HG02763 (cell line): ENCODE data around the gene KIF26A.
"Not testable (repeated sequence)": the region's sequence is repeated elsewhere in the genome, so short reads cannot be mapped to it uniquely, and the experiment has no call there.

ENCODE experiments used
- ATAC-seq: cut with Tn5 transposase; IDR thresholded peaks from one replicate; pipeline ENCODE4 v1.9.1; 2021; ENCODE audit warnings: mild to moderate bottlenecking, moderate library complexity; ENCODE audit not compliant: unreplicated experiment

KIF26A gene

DNA sequence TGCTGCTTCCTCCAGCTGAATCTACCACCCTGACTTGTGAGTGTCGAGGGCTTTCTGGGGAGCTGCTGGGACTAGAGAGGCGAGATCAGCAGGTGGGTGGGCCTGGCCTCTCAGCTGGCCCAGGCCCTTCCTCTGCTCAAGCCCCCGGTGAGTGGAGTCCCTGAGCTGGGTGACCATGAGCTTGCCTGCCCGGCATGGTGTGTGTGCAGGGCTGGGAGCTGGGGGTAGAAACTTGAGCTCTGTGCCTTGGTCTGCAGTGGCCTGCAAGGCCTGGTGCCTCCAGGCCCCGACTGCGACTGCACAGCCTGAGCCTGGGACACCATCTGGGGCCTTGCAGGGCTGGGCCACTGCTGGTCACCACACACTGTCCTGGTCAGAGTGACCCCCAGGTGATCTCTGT is 67.4 kb downstream of the KIF26A start:
- ATAC-seq = no peak

- no peak for ATAC-seq
Measured at GRCh38 chr14:104206281-104206904, 68.0 kb downstream of the KIF26A start.

DNA sequence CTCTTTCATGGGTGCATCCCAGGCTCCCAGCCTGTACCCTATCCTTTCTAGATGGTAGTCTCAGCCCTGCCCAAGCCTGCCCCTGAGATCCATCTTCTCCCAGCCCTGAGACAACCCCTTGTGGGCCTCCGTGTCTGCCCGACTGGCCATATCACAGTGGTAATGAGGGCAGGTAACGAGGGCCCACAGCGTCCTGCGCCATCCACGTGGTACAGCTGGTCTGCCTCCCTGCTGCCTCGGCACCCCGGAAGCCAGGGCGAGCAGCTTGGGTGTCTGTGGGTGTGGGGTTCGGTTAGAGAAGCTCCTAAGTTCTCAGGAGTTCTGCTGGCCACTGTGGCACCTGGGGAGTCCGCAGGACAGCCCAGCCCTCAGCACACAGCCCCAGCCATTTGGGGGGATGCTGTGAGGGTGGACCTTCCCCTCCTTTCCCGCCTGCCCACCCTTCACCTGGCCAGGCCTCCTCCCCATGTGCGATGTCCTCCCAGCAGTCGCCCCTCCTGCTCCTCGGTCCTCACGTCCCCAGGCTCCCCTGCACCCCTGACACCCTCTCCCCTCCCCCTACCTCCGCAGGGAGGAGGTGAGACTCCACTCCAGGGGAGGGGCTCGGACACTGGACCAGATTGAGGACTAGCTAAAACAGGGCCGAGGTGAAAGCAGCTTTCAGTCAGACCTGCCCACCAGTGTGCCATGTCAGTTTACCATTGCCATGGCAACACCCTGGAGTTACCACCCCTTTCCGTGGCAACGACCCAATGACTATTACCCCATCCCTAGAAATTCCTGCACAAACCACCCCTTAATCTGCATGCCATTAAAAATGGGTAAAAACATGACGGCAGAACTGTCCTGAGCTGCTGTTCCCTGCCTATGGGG is 69.0 kb downstream of the KIF26A start:
- ATAC-seq = no peak

- not testable (repeated sequence) for ATAC-seq
Measured at GRCh38 chr14:104208015-104208295, 69.6 kb downstream of the KIF26A start.

- ATAC-seq = not testable (repeated sequence)
Measured at GRCh38 chr14:104208331-104208730, 69.9 kb downstream of the KIF26A start.

DNA sequence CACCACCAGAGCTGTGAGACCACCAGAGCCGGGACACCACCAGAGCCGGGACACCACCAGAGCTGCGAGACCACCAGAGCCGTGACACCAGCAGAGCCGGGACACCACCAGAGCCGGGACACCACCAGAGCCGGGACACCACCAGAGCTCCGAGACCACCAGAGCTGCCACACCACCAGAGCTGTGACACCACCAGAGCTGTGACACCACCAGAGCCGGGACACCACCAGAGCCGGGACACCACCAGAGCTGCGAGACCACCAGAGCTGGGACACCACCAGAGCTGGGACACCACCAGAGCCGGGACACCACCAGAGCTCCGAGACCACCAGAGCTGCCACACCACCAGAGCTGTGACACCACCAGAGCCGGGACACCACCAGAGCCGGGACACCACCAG is 70.7 kb downstream of the KIF26A start:
- ATAC-seq = not testable (repeated sequence)

DNA sequence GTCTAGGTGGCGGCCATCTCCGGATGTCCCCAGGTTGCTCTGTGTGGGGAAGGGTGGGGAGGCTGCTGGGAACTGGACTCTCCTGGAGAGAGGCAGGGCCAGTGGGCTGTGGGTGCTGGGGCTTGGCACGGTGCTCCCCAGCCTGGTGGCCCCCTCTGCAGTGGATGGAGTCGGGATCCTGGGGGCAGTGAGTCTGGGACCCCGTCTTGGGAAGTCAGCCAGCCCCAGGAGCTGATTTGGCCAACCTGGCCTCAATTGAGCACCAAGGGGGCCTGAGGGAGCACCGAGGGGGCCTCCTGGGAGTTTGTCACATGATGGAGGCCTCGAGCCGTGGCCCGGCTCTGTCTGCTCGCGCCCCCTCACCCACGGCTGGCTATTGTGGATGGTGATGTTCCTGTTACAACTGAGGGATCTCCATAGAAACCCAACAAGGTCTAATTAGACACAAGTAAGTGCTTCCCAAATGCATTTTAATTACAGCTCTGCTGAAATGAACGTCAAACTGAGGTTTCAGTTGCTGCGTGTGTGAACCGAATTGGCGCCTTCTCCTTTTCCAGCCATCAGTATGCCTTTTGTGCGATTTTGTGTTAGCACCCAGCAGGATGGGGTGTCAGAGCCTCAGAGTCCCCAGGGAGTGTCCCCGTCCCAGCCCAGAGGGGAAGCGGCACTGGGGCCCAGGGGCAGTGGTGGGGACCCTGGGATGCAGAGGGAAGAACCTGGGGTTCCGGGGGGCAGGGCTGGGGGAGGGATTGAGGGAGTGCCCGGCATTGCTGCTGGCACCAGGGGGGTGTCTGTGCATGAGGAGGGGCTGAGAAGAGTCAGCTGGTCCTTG is 71.8 kb downstream of the KIF26A start:
- no peak for ATAC-seq

DNA sequence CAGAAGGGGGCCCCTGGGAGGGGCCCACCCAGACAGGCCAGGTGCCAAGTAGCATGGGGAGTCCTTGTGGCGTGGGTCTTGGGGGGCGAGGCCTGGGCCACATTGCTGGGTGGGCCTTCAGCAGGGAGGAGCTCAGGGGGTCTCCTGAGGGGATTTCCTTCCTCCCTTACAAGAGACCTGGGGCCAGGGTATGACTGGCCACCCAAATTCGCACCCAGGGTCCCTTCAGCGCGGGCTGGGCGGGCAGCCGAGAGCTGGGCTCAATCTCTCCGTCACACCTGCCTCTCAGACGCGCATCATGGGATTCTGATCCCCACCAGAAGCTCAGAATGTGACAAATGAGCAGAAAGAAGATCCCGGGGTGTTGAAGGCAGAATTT is 72.4 kb downstream of the KIF26A start:
- no peak for ATAC-seq

- ATAC-seq = no peak
Measured at GRCh38 chr14:104211215-104211614, 72.8 kb downstream of the KIF26A start.

GRCh38 chr14:104211741-104212140 is 73.4 kb downstream of the KIF26A start:
- ATAC-seq = no peak

DNA sequence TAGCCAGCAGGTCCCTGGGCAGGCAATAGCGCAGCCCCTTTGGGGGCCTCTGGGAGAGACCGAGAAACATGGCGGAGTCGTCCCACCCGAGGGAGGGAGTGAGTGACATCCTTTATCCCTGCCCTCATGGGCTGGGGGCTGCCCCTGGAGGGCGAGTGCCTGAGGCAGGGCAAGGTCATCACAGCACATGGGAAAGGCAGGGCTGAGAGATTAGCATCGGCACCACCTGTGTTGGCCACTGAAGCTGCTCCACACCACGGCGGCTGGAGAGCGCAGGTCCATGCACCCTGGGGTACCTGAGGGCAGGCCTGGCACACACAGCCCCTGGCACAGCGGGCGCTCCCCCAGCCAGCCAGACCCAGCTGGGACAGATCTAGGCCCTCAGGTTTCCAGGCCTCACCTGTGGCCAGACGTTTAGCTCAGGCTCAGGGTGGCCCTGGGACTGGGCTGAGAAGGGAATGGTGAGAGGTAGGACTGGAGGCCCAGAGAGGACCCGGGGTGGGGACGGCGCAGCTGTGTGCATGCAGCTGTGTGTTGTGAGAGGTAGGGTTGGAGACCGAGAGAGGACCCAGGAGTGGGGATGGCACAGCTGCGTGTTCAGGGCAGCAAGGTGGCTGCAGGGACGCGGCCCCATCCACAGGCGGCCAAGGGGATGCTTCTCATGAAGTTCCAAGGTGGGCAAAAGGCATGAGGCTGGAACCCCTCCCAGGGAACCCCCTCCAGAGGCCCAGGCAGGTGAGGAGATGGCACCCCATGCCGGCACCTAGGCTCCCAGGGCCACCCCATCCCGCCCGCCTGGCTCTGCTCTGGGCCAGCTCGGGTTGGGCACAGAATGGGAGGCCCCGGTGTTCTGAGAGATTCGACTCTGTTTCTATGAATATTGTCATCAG is 74.1 kb downstream of the KIF26A start:
- no peak for ATAC-seq

- no peak for ATAC-seq
Measured at GRCh38 chr14:104213301-104214034, 75.1 kb downstream of the KIF26A start.

GRCh38 chr14:104214431-104215218 is 76.2 kb downstream of the KIF26A start:
- ATAC-seq = no peak

DNA sequence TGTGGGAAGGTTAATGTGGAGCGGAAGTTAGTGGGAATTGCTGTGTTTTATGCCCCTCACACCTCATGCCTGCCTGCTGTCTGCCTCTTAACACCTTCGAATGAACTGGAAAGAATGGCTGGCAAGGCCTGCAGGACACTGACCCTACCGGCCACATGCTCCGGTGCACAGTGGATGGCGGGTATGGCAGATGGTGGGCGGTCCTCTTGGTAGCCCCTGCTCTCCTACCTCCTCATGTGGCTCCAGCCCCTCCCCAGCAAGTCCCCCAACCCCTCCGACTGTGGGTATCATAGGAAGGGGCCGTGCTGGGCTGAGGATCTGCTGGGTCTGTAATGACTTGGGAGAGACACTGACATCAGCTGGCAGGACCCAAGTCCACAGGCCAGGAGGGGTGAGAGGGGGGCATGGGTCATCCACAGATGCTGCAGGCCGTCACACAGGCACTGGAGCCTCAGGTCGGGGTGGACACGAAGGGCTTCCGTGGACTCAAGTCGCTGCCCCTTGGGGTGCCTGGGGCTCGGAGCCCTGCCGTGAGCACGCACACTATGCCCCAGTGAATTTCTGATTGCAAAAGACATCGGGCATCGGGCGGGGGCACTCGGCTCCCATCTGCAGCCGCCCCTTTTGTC is 77.4 kb downstream of the KIF26A start:
- no peak for ATAC-seq

- no peak for ATAC-seq
Measured at GRCh38 chr14:104216457-104216856, 78.1 kb downstream of the KIF26A start.

DNA sequence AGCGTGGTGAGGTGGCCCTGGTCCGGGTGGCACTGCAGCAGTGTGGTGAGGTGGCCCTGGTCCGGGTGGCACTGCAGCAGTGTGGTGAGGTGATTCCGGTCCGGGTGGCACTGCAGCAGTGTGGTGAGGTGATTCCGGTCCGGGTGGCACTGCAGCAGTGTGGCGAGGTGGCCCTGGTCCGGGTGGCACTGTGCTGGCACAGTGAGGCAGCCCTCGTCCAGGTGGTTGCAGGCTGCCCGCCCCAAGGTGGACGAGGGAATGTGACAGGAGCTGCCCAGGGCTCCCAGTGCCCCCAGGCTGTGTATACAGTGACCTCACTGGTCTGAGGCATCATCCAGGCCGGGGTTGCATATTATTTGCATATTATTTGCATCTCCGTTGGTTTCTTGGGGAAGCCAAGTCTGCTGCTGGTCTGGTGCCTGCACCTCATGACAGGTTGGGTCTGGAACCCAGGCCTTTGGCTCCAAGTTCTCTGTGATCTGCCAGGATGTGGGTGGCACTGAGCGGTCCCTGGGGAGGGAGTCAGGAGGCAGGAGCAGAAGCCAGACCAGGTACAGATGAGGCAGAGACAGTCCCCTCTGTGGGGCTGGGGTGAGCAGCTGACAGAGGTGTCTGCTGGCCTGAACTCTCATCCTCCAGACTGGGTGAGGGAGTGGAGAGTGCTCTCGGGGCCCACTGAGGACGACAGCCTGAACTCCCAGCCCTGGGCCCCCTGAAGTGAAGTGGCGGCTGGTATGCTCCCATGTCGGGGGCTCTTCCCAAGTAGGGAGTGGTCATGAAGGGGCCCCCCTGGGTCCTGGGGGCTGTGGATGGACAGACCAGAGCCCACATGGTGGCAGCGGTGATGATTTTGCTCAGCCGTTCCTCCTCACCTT is 79.3 kb downstream of the KIF26A start:
- ATAC-seq = no peak

- ATAC-seq = no peak
Measured at GRCh38 chr14:104218361-104219180, 80.2 kb downstream of the KIF26A start.
